Vagina (tissue), 2 donors: ENCODE results near the gene EPM2AIP1.

Experiments
- POLR2A ChIP-seq, 2 donors: fragments of 450-650 bp; IDR thresholded peaks; one replicate each; pipeline ENCODE4 v1.6.1; 2017; ENCODE audit warnings: antibody characterized with exemption in 2 of 2, mild to moderate bottlenecking in 2 of 2, moderate library complexity in 2 of 2
- POLR2AphosphoS5 ChIP-seq, 2 donors: sonication (generic); formaldehyde crosslinking; IDR thresholded peaks; one replicate each; pipeline ENCODE4 v1.9.0; 2017; ENCODE audit warnings: antibody characterized with exemption in 2 of 2, mild to moderate bottlenecking in 2 of 2, low read depth in 1 of 2; ENCODE audit not compliant: insufficient read depth in 1 of 2
- TF ChIP-seq, protein P1 (sequence below), 3 experiments: fragments of 450-650 bp in 2 of 3; fragments of 200-600 bp in 1 of 3; sonication (generic) in 1 of 3; IDR thresholded peaks; one replicate each; pipeline ENCODE4 v1.5.1; 2017 to 2019; ENCODE audit warnings: antibody characterized with exemption in 3 of 3, mild to moderate bottlenecking in 2 of 3, moderate library complexity in 2 of 3

DNA sequence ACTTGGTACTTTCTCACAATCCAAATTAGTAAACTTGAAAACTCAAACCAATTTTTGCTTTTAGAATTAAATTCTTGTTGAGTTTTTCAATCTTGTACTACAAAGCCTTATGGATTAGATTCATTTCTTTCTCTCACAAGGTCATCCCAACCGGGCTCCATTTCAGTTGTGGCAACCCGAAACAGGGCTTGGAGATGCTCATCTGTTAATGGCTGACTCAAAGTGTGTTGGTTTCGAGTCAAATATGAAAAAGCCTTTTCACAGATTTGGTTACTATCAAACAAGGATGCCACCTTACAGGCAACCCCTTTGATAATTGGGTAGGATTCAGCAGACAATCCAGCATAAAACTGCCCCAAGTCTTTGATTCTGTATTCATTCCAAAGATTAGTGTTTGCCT is 1.8 kb downstream of the EPM2AIP1 start:
- TF ChIP-seq, protein P1, sequence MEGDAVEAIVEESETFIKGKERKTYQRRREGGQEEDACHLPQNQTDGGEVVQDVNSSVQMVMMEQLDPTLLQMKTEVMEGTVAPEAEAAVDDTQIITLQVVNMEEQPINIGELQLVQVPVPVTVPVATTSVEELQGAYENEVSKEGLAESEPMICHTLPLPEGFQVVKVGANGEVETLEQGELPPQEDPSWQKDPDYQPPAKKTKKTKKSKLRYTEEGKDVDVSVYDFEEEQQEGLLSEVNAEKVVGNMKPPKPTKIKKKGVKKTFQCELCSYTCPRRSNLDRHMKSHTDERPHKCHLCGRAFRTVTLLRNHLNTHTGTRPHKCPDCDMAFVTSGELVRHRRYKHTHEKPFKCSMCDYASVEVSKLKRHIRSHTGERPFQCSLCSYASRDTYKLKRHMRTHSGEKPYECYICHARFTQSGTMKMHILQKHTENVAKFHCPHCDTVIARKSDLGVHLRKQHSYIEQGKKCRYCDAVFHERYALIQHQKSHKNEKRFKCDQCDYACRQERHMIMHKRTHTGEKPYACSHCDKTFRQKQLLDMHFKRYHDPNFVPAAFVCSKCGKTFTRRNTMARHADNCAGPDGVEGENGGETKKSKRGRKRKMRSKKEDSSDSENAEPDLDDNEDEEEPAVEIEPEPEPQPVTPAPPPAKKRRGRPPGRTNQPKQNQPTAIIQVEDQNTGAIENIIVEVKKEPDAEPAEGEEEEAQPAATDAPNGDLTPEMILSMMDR (IDR thresholded peaks at IDR 0.05): no peak
- no peak for TF ChIP-seq POLR2A (IDR thresholded peaks at IDR 0.05)
- TF ChIP-seq POLR2AphosphoS5 (IDR thresholded peaks at IDR 0.05; ENCODE audit: insufficient read depth in 1 of 2, low read depth in 1 of 2): no peak
